Stimulated activated CD4-positive, alpha-beta T cell treated with anti-CD3 and anti-CD28 coated beads, TNF-alpha, amount 100 ng/mL, for 1 hour (primary cell): ENCODE measurements around the gene UGT2B11.
"Not testable (repeated sequence)": the region's sequence is repeated elsewhere in the genome, so short reads cannot be mapped to it uniquely, and the experiment has no call there.

Experiments
- DNase-seq, 3 donors: peaks; one replicate each; pipeline ENCODE4 v3.0.0-alpha.2; 2020; ENCODE audit warnings: low read depth in 3 of 3, low spot score in 1 of 3

The UGT2B11 gene

GRCh38 chr4:69170233-69171134 lies 44.1 kb downstream of the UGT2B11 start:
- DNase-seq, result not testable (repeated sequence)

GRCh38 chr4:69169171-69169570 lies 45.4 kb downstream of the UGT2B11 start:
- DNase-seq, result not testable (repeated sequence)

GRCh38 chr4:69167300-69167699 lies 47.2 kb downstream of the UGT2B11 start:
- no peak for DNase-seq

- DNase-seq, result not testable (repeated sequence)
Measured at GRCh38 chr4:69166376-69166775, 48.2 kb downstream of the UGT2B11 start.

- not testable (repeated sequence) for DNase-seq
Measured at GRCh38 chr4:69165707-69166106, 48.8 kb downstream of the UGT2B11 start.

GRCh38 chr4:69156913-69157312 lies 57.6 kb downstream of the UGT2B11 start:
- DNase-seq, result no peak

- DNase-seq, result no peak
Measured at GRCh38 chr4:69154021-69154420, 60.5 kb downstream of the UGT2B11 start.
